Vagina (tissue), 2 donors: ENCODE results near the gene KLHDC7B. TPM values are rescaled to one million over a fixed set of nuclear protein-coding genes. Genes with fewer than 3 reads are reported as not detected.

Source experiments
- DNase-seq, 2 donors: peaks; one replicate each; pipeline ENCODE4 v3.0.0-alpha.2; 2017; ENCODE audit errors: extremely low spot score in 2 of 2
- H3K27ac ChIP-seq: fragments of 200-600 bp; sonication (generic); one replicate; pipeline ENCODE4 v1.5.1; 2019
- H3K27me3 ChIP-seq: fragments of 200-600 bp; sonication (generic); one replicate; pipeline ENCODE4 v1.5.1; 2019
- H3K36me3 ChIP-seq, 2 donors: fragments of 200-600 bp; sonication (generic); one replicate each; pipeline ENCODE4 v1.5.1; 2017 to 2019
- H3K4me1 ChIP-seq: fragments of 200-600 bp; sonication (generic); one replicate; pipeline ENCODE4 v1.5.1; 2019
- H3K4me3 ChIP-seq, 2 donors: fragments of 200-600 bp; sonication (generic); 1 replicate in 1 of 2; 2 replicates in 1 of 2; pipeline ENCODE4 v1.5.1; 2016 to 2019
- H3K9me3 ChIP-seq: fragments of 200-600 bp; sonication (generic); one replicate; pipeline ENCODE4 v1.5.1; 2019
- CTCF ChIP-seq, 3 experiments: fragments of 450-650 bp in 2 of 3; fragments of 200-600 bp in 1 of 3; sonication (generic) in 1 of 3; IDR thresholded peaks; one replicate each; pipeline ENCODE4 v1.5.1; 2017 to 2019; ENCODE audit warnings: antibody characterized with exemption in 3 of 3, mild to moderate bottlenecking in 2 of 3, moderate library complexity in 2 of 3
- POLR2A ChIP-seq, 2 donors: fragments of 450-650 bp; IDR thresholded peaks; one replicate each; pipeline ENCODE4 v1.6.1; 2017; ENCODE audit warnings: antibody characterized with exemption in 2 of 2, mild to moderate bottlenecking in 2 of 2, moderate library complexity in 2 of 2
- POLR2AphosphoS5 ChIP-seq, 2 donors: sonication (generic); formaldehyde crosslinking; IDR thresholded peaks; one replicate each; pipeline ENCODE4 v1.9.0; 2017; ENCODE audit warnings: antibody characterized with exemption in 2 of 2, mild to moderate bottlenecking in 2 of 2, low read depth in 1 of 2; ENCODE audit not compliant: insufficient read depth in 1 of 2
- intact Hi-C: fragments of 100-400 bp; cut with DNase I; formaldehyde crosslinking; loops from one replicate; pipeline ENCODE4 v1.15.1; 2023
- total RNA-seq: library from RNA; depleted of rRNA; stranded (reverse); fragments of >200 nt; gene quantifications from one replicate; pipeline ENCODE4 v1.2.3, GENCODE V29; 2016

The KLHDC7B gene
- total RNA-seq, 1 donor from 2014 or later, result 0.49 TPM

- Histone ChIP-seq H3K27ac (no peak overlapping the region), H3K9me3 (no peaks in the 10 kb centered on the region), H3K4me3 (peak overlapping the region; percentile 63 to 98), H3K27me3 (no peaks in the 10 kb centered on the region), H3K4me1 (peaks cover 49% of the 10 kb centered on the region), H3K36me3 (peaks cover 0 to 31% of the 10 kb centered on the region in 2 donors)
- no peak for TF ChIP-seq POLR2A (IDR thresholded peaks at IDR 0.05)
- no peak for TF ChIP-seq POLR2AphosphoS5 (IDR thresholded peaks at IDR 0.05; ENCODE audit: insufficient read depth in 1 of 2, low read depth in 1 of 2)
- no peak for TF ChIP-seq CTCF (IDR thresholded peaks at IDR 0.05)
- peak in 1 of 2 donors; percentile 87 for DNase-seq
- intact Hi-C loops, result loop anchor here (5.0 kb wide), 1 partner anchor 569 kb away; no protein-coding TSS in a partner anchor
These were observed 39.7 kb upstream of the KLHDC7B start for GRCh38 chr22:50505776-50506610.

- no peaks in the 10 kb centered on the region for H3K9me3 ChIP-seq
- no peaks in the 10 kb centered on the region for H3K27me3 ChIP-seq
- intact Hi-C loops, result loop anchor here (5.0 kb wide), 1 partner anchor 570 kb away; no protein-coding TSS in a partner anchor
- DNase-seq, result no peak
- peaks cover 49% of the 10 kb centered on the region for H3K4me1 ChIP-seq
- no peak for TF ChIP-seq POLR2AphosphoS5 (IDR thresholded peaks at IDR 0.05; ENCODE audit: insufficient read depth in 1 of 2, low read depth in 1 of 2)
- TF ChIP-seq POLR2A (IDR thresholded peaks at IDR 0.05), result no peak
- no peak for TF ChIP-seq CTCF (IDR thresholded peaks at IDR 0.05)
- peak overlapping the region; percentile 63 to 98 for H3K4me3 ChIP-seq
- H3K36me3 ChIP-seq, result peaks cover 0 to 31% of the 10 kb centered on the region in 2 donors
- H3K27ac ChIP-seq, result peak overlapping the region; percentile 90
These were observed 38.9 kb upstream of the KLHDC7B start for GRCh38 chr22:50506611-50507420.

DNA sequence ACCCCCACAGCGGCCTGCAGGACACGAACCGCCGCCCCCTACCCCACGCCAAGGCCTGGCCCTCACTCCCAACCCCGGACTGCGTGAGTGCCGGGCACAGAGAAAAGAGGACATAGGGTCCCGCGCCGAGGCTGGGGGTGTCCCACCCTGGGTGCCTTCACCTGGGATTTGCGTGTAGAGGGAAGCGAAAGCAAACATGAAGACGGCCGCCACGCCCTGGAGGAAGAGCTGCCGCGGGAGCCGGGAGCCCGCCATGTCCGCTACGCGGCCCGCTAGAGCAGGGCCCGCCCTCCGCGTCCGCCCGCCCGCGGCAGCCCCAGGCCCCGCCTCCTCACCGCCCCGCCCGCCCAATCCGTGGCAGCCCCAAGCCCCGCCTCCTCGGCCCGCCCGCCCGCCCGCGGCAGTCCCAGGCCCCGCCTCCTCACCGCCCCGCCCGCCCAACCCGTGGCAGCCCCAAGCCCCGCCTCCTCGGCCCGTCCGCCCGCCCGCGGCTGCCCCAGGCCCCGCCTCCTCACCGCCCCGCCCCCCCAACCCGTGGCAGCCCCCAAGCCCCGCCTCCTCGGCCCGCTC lies 38.2 kb upstream of the KLHDC7B start, which contains the start of gene LMF2:
TSS of gene LMF2 (minus strand) at position 282 of the 570 bp plus-strand sequence. CDS start at position 255, 27 bp downstream.
- H3K4me1 ChIP-seq, result peaks cover 49% of the 10 kb centered on the region
- intact Hi-C loops, result loop anchor here (5.0 kb wide), 1 partner anchor 570 kb away; no protein-coding TSS in a partner anchor
- H3K27me3 ChIP-seq, result no peaks in the 10 kb centered on the region
- no peak for DNase-seq
- H3K9me3 ChIP-seq, result no peaks in the 10 kb centered on the region
- no peak for TF ChIP-seq CTCF (IDR thresholded peaks at IDR 0.05)
- peak in 1 of 2 donors; percentile 20 for TF ChIP-seq POLR2A (IDR thresholded peaks at IDR 0.05)
- peak in 1 of 2 donors; percentile 68 for TF ChIP-seq POLR2AphosphoS5 (IDR thresholded peaks at IDR 0.05; ENCODE audit: insufficient read depth in 1 of 2, low read depth in 1 of 2)
- peak within 1 kb of the TSS; percentile 76 to 98 for H3K4me3 ChIP-seq
- peak within 1 kb of the TSS; percentile 90 for H3K27ac ChIP-seq
- H3K36me3 ChIP-seq, result peaks cover 0 to 31% of the 10 kb centered on the region in 2 donors

GRCh38 chr22:50507991-50508884 lies 37.5 kb upstream of the KLHDC7B start, which contains the start of gene NCAPH2:
TSS of gene NCAPH2 (plus strand) at chr22:50508224. CDS start at chr22:50508338, 114 bp downstream.
- peak in 1 of 2 donors; percentile 82 for TF ChIP-seq POLR2A (IDR thresholded peaks at IDR 0.05)
- TF ChIP-seq POLR2AphosphoS5 (IDR thresholded peaks at IDR 0.05; ENCODE audit: insufficient read depth in 1 of 2, low read depth in 1 of 2), result peak; percentile 90 to 95
- no peak for TF ChIP-seq CTCF (IDR thresholded peaks at IDR 0.05)
- intact Hi-C loops, result loop anchor here (5.0 kb wide), 1 partner anchor 571 kb away; no protein-coding TSS in a partner anchor
- DNase-seq, result no peak

More at GRCh38 chr22:50507991-50508884, 37.5 kb upstream of the KLHDC7B start, which contains the start of gene NCAPH2:
- H3K4me1 ChIP-seq, result peaks cover 49% of the 10 kb centered on the region
- H3K27me3 ChIP-seq, result no peaks in the 10 kb centered on the region
- peak within 1 kb of the TSS; percentile 76 to 98 for H3K4me3 ChIP-seq
- peaks cover 0 to 23% of the 10 kb centered on the region in 2 donors for H3K36me3 ChIP-seq
- peak within 1 kb of the TSS; percentile 90 for H3K27ac ChIP-seq
- no peaks in the 10 kb centered on the region for H3K9me3 ChIP-seq
